IPS DF 6.9 (cell line): ENCODE data around the gene PPP4R4.

Experiments
- DNase-seq: peaks from one replicate; pipeline ENCODE4 v3.0.0-alpha.2; 2013; ENCODE audit warnings: low read depth, low spot score
- H3K27ac ChIP-seq: one replicate; pipeline ENCODE4 v1.5.1; 2013; ENCODE audit warnings: low read length, control low read depth
- H3K27me3 ChIP-seq: 2 replicates; pipeline ENCODE4 v1.6.1; 2013; ENCODE audit warnings: mild to moderate bottlenecking, low read length; ENCODE audit not compliant: control insufficient read depth, insufficient read depth
- H3K36me3 ChIP-seq: 2 replicates; pipeline ENCODE4 v1.6.1; 2013; ENCODE audit warnings: low read length; ENCODE audit not compliant: control insufficient read depth, insufficient read depth
- H3K4me1 ChIP-seq: 2 replicates; pipeline ENCODE4 v1.6.1; 2013; ENCODE audit warnings: low read length; ENCODE audit not compliant: control insufficient read depth, insufficient read depth
- H3K4me3 ChIP-seq: 2 replicates; pipeline ENCODE4 v1.5.1; 2013; ENCODE audit warnings: mild to moderate bottlenecking, low read length
- H3K9me3 ChIP-seq: 2 replicates; pipeline ENCODE4 v1.6.1; 2013; ENCODE audit warnings: low read length, inconsistent platforms; ENCODE audit not compliant: control insufficient read depth, insufficient read depth
- WGBS: extraction: QIAGEN DNeasy Blood & Tissue Kit; methylation state at CpG from one replicate; pipeline ENCODE4 v1.1.7; 2013; ENCODE audit warnings: mixed read lengths, missing lambda C conversion rate; ENCODE audit not compliant: insufficient read length, insufficient coverage; 5-methylcytosine and 5-hydroxymethylcytosine counted together

The PPP4R4 gene

GRCh38 chr14:94177806-94178205, 3.7 kb downstream of the PPP4R4 start:
- Histone ChIP-seq H3K36me3 (no peaks in the 10 kb centered on the region), H3K27ac (no peak overlapping the region), H3K4me1 (no peaks in the 10 kb centered on the region; the same call in 1 of the 2 replicates), H3K4me3 (no peak overlapping the region), H3K9me3 (no peaks in the 10 kb centered on the region), H3K27me3 (no peaks in the 10 kb centered on the region)
- no peak for DNase-seq
- no CpG with 5 or more reads among the region's 1 CpG for WGBS

GRCh38 chr14:94179244-94179643, 5.1 kb downstream of the PPP4R4 start:
- Histone ChIP-seq H3K4me1 (no peaks in the 10 kb centered on the region; the same call in 1 of the 2 replicates), H3K27me3 (no peaks in the 10 kb centered on the region), H3K9me3 (no peaks in the 10 kb centered on the region), H3K4me3 (no peak overlapping the region), H3K36me3 (no peaks in the 10 kb centered on the region), H3K27ac (no peak overlapping the region)
- DNase-seq, result no peak
- WGBS, result no CpG with 5 or more reads among the region's 2 CpGs

- no peak for DNase-seq
- WGBS, result no CpG with 5 or more reads among the region's 4 CpGs
- no peaks in the 10 kb centered on the region for H3K36me3 ChIP-seq
Observed at GRCh38 chr14:94180655-94181271, 6.6 kb downstream of the PPP4R4 start.

GRCh38 chr14:94181835-94182234, 7.7 kb downstream of the PPP4R4 start:
- no peak for DNase-seq
- WGBS, result no CpG with 5 or more reads among the region's 2 CpGs
- Histone ChIP-seq H3K36me3 (no peaks in the 10 kb centered on the region), H3K4me1 (no peaks in the 10 kb centered on the region; the same call in 1 of the 2 replicates), H3K9me3 (no peaks in the 10 kb centered on the region), H3K27ac (no peak overlapping the region), H3K4me3 (no peak overlapping the region), H3K27me3 (no peaks in the 10 kb centered on the region)

More at GRCh38 chr14:94180655-94181271, 6.6 kb downstream of the PPP4R4 start:
- H3K27ac ChIP-seq, result no peak overlapping the region
- no peaks in the 10 kb centered on the region for H3K9me3 ChIP-seq
- H3K4me1 ChIP-seq, result no peaks in the 10 kb centered on the region; the same call in 1 of the 2 replicates
- no peak overlapping the region for H3K4me3 ChIP-seq
- H3K27me3 ChIP-seq, result no peaks in the 10 kb centered on the region

GRCh38 chr14:94192536-94192935, 18.4 kb downstream of the PPP4R4 start:
- no peaks in the 10 kb centered on the region for H3K9me3 ChIP-seq
- H3K4me1 ChIP-seq, result no peaks in the 10 kb centered on the region; the same call in 1 of the 2 replicates
- H3K27ac ChIP-seq, result no peak overlapping the region
- H3K4me3 ChIP-seq, result no peak overlapping the region
- no peaks in the 10 kb centered on the region for H3K27me3 ChIP-seq
- no CpG with 5 or more reads among the region's 1 CpG for WGBS
- no peak for DNase-seq
- no peaks in the 10 kb centered on the region for H3K36me3 ChIP-seq

- no peak overlapping the region for H3K27ac ChIP-seq
- WGBS, result no CpG with 5 or more reads among the region's 1 CpG
Observed at GRCh38 chr14:94193776-94194175, 19.7 kb downstream of the PPP4R4 start.

GRCh38 chr14:94196057-94196456, 21.9 kb downstream of the PPP4R4 start:
- Histone ChIP-seq H3K27ac (no peak overlapping the region), H3K9me3 (no peaks in the 10 kb centered on the region), H3K4me3 (no peak overlapping the region), H3K36me3 (no peaks in the 10 kb centered on the region), H3K4me1 (no peaks in the 10 kb centered on the region; the same call in 1 of the 2 replicates), H3K27me3 (no peaks in the 10 kb centered on the region)
- WGBS, result no CpG with 5 or more reads among the region's 2 CpGs
- no peak for DNase-seq

More at GRCh38 chr14:94193776-94194175, 19.7 kb downstream of the PPP4R4 start:
- Histone ChIP-seq H3K4me3 (no peak overlapping the region), H3K27me3 (no peaks in the 10 kb centered on the region), H3K9me3 (no peaks in the 10 kb centered on the region), H3K36me3 (no peaks in the 10 kb centered on the region), H3K4me1 (no peaks in the 10 kb centered on the region; the same call in 1 of the 2 replicates)
- no peak for DNase-seq

- no peak for DNase-seq
- WGBS, result no CpG with 5 or more reads among the region's 2 CpGs
Observed at GRCh38 chr14:94203473-94204210, 29.5 kb downstream of the PPP4R4 start.

GRCh38 chr14:94213021-94213420, 38.9 kb downstream of the PPP4R4 start:
- WGBS, result no CpG with 5 or more reads among the region's 1 CpG
- DNase-seq, result no peak
- Histone ChIP-seq H3K9me3 (no peaks in the 10 kb centered on the region), H3K27me3 (no peaks in the 10 kb centered on the region), H3K4me3 (no peak overlapping the region), H3K4me1 (no peaks in the 10 kb centered on the region), H3K27ac (no peak overlapping the region), H3K36me3 (no peaks in the 10 kb centered on the region)

More at GRCh38 chr14:94203473-94204210, 29.5 kb downstream of the PPP4R4 start:
- Histone ChIP-seq H3K4me1 (no peaks in the 10 kb centered on the region), H3K4me3 (no peak overlapping the region), H3K36me3 (no peaks in the 10 kb centered on the region), H3K27me3 (no peaks in the 10 kb centered on the region), H3K27ac (no peak overlapping the region), H3K9me3 (no peaks in the 10 kb centered on the region)

- DNase-seq, result no peak
- WGBS, result no CpG with 5 or more reads among the region's 2 CpGs
- no peak overlapping the region for H3K27ac ChIP-seq
Observed at GRCh38 chr14:94213741-94214140, 39.6 kb downstream of the PPP4R4 start.

More at GRCh38 chr14:94213741-94214140, 39.6 kb downstream of the PPP4R4 start:
- no peaks in the 10 kb centered on the region for H3K36me3 ChIP-seq
- H3K4me1 ChIP-seq, result no peaks in the 10 kb centered on the region
- no peaks in the 10 kb centered on the region for H3K9me3 ChIP-seq
- H3K4me3 ChIP-seq, result no peak overlapping the region
- no peaks in the 10 kb centered on the region for H3K27me3 ChIP-seq
